Lower leg skin (tissue), 3 donors: ENCODE results near the gene ADAMTS8.

Source experiments
- CTCF ChIP-seq, 3 donors: fragments of 450-650 bp; IDR thresholded peaks; one replicate each; pipeline ENCODE4 v1.5.1; 2016; ENCODE audit warnings: antibody characterized with exemption in 3 of 3, mild to moderate bottlenecking in 3 of 3, moderate library complexity in 2 of 3
- POLR2A ChIP-seq, 2 donors: fragments of 450-650 bp; IDR thresholded peaks; one replicate each; pipeline ENCODE4 v1.6.1; 2016 to 2017; ENCODE audit warnings: antibody characterized with exemption in 2 of 2, mild to moderate bottlenecking in 1 of 2, moderate library complexity in 1 of 2

- TF ChIP-seq CTCF (IDR thresholded peaks at IDR 0.05) (no peak), POLR2A (IDR thresholded peaks at IDR 0.05) (no peak)
These were observed 20.0 kb downstream of the ADAMTS8 start for GRCh38 chr11:130408401-130408890.
